Stomach (tissue), 19 donors: ENCODE data around the gene LALBA. TPM values are rescaled to one million over a fixed set of nuclear protein-coding genes. Genes with fewer than 3 reads are reported as not detected.

Source experiments
- DNase-seq, 2 donors: peaks; one replicate each; pipeline versions ENCODE4 v3.0.0 to v3.0.0-alpha.2; 2013 to 2019
- H3K27ac ChIP-seq, 5 donors: fragments of 200-600 bp in 4 of 5; sonication (generic) in 4 of 5; one replicate each; pipeline ENCODE4 v1.5.1; 2013 to 2019; ENCODE audit warnings: mild to moderate bottlenecking in 1 of 5, moderate library complexity in 1 of 5
- H3K27me3 ChIP-seq, 3 donors: fragments of 200-600 bp; sonication (generic); one replicate each; pipeline ENCODE4 v1.5.1; 2017 to 2019; ENCODE audit warnings: mixed run types in 1 of 3
- H3K36me3 ChIP-seq, 4 donors: fragments of 200-600 bp; sonication (generic); 1 replicate in 3 of 4; 2 replicates in 1 of 4; pipeline ENCODE4 v1.5.1; 2016 to 2019
- H3K4me1 ChIP-seq, 4 donors: fragments of 200-600 bp; sonication (generic); one replicate each; pipeline ENCODE4 v1.5.1; 2016 to 2019
- H3K4me3 ChIP-seq, 4 donors: fragments of 200-600 bp; sonication (generic) in 3 of 4; one replicate each; pipeline ENCODE4 v1.5.1; 2016 to 2019; ENCODE audit warnings: mild to moderate bottlenecking in 1 of 4
- H3K9me3 ChIP-seq, 4 donors: fragments of 200-600 bp; sonication (generic); one replicate each; pipeline ENCODE4 v1.5.1; 2016 to 2019
- CTCF ChIP-seq, 7 experiments: fragments of 450-650 bp in 4 of 7; fragments of 200-600 bp in 3 of 7; sonication (generic) in 3 of 7; IDR thresholded peaks; one replicate each; pipeline ENCODE4 v1.5.1; 2016 to 2019; ENCODE audit warnings: antibody characterized with exemption in 7 of 7, control low read depth in 2 of 7, mild to moderate bottlenecking in 1 of 7
- EP300 ChIP-seq: sonication (generic); formaldehyde crosslinking; IDR thresholded peaks from one replicate; pipeline ENCODE4 v1.6.1; 2017; ENCODE audit warnings: antibody characterized with exemption
- POLR2A ChIP-seq, 4 donors: fragments of 450-650 bp; IDR thresholded peaks; one replicate each; pipeline ENCODE4 v1.6.1; 2016; ENCODE audit warnings: antibody characterized with exemption in 4 of 4, control low read depth in 2 of 4, mild to moderate bottlenecking in 1 of 4, moderate library complexity in 1 of 4
- POLR2AphosphoS5 ChIP-seq, 3 donors: sonication (generic); formaldehyde crosslinking; IDR thresholded peaks; one replicate each; pipeline ENCODE4 v1.6.1; 2016; ENCODE audit warnings: antibody characterized with exemption in 3 of 3
- WGBS, 5 donors: extraction: QIAGEN DNeasy Blood & Tissue Kit in 3 of 5; methylation state at CpG; one replicate each; pipeline versions ENCODE4 v1.1.5 to v1.1.7; 2013 to 2018; 5-methylcytosine and 5-hydroxymethylcytosine counted together
- intact Hi-C: fragments of 100-400 bp; cut with DNase I; formaldehyde crosslinking; loops from one replicate; pipeline ENCODE4 v1.15.1; 2023; ENCODE audit warnings: low total_unique reads
- long read RNA-seq, 10 donors: transcript quantifications; one replicate each; lab custom pipeline, GENCODE V29; 2026
- polyA plus RNA-seq, 3 donors: library from polyadenylated mRNA; stranded (reverse); fragments of 200-250 nt; gene quantifications; one replicate each; pipeline ENCODE4 v1.2.3, GENCODE V29; 2013
- total RNA-seq, 5 donors: library from RNA; depleted of rRNA; stranded (reverse); fragments of >200 nt; gene quantifications; one replicate each; pipeline versions ENCODE4 v1.1.0 to v1.2.3, GENCODE V29; 2014 to 2016
- donor health status: healthy with polysubstance abuse.
- donor health status: Bipolar disorder and iron deficiency.
- donor health status: healthy.

Gene LALBA
- total RNA-seq: not detected
- not detected for polyA plus RNA-seq
- long read RNA-seq, donor 1: 0 reads
- long read RNA-seq, donor 2: 0 reads
- long read RNA-seq, donor 3: 0 reads
- long read RNA-seq, donor 4: 0 reads
- long read RNA-seq, donor 5: 0 reads
- long read RNA-seq, donor 6: 0 reads
- long read RNA-seq, donor 7: 0 reads
- long read RNA-seq, donor 8: 0 reads
- long read RNA-seq, donor 9: 0 reads
- long read RNA-seq, donor 10: 0 reads

- DNase-seq: no peak
- Histone ChIP-seq H3K36me3 (no peaks in the 10 kb centered on the region), H3K4me1 (no peaks in the 10 kb centered on the region), H3K4me3 (no peak within 1 kb of the TSS), H3K27ac (no peak within 1 kb of the TSS), H3K9me3 (no peaks in the 10 kb centered on the region), H3K27me3 (no peaks in the 10 kb centered on the region)
- 65 to 78% (median 66%) methylated on average over 1 of the region's 1 CpG for WGBS, 5 donors
- no peak for TF ChIP-seq CTCF (IDR thresholded peaks at IDR 0.05)
- TF ChIP-seq POLR2AphosphoS5 (IDR thresholded peaks at IDR 0.05): no peak
- intact Hi-C loops: no loop called here
These were observed at the start of gene LALBA for GRCh38 chr12:48569946-48570345. Gene LALBA (minus strand): TSS chr12:48570046. CDS start chr12:48570020, 26 bp downstream.

GRCh38 chr12:48618541-48618940 is 48.7 kb upstream of the LALBA start:
- 25 to 31% (median 26%) methylated on average over 7 of the region's 7 CpGs for WGBS, 5 donors
- H3K9me3 ChIP-seq: peaks cover 0 to 12% (median 8%) of the 10 kb centered on the region in 4 donors
- TF ChIP-seq CTCF (IDR thresholded peaks at IDR 0.05): peak in 5 of 7 experiments; percentile 76 to 97 (median 90)
- no peak for TF ChIP-seq POLR2AphosphoS5 (IDR thresholded peaks at IDR 0.05)
- no peak for TF ChIP-seq EP300
- no peak for TF ChIP-seq POLR2A (IDR thresholded peaks at IDR 0.05)
- no peak overlapping the region for H3K4me3 ChIP-seq
- peaks cover 0 to 18% (median 0%) of the 10 kb centered on the region in 3 donors for H3K27me3 ChIP-seq
- DNase-seq: peak; percentile 74 to 90
- no peaks in the 10 kb centered on the region for H3K4me1 ChIP-seq
- intact Hi-C loops: no loop called here
- no peak overlapping the region for H3K27ac ChIP-seq
- no peaks in the 10 kb centered on the region for H3K36me3 ChIP-seq

- Histone ChIP-seq H3K9me3 (peaks cover 0 to 33% (median 24%) of the 10 kb centered on the region in 4 donors), H3K27me3 (peaks cover 0 to 18% (median 0%) of the 10 kb centered on the region in 3 donors), H3K27ac (no peak overlapping the region), H3K4me1 (no peaks in the 10 kb centered on the region), H3K36me3 (no peaks in the 10 kb centered on the region), H3K4me3 (no peak overlapping the region)
- WGBS, 5 donors: 72 to 80% (median 74%) methylated on average over 4 of the region's 4 CpGs
- intact Hi-C loops: no loop called here
- DNase-seq: no peak
- TF ChIP-seq POLR2AphosphoS5 (IDR thresholded peaks at IDR 0.05): no peak
- TF ChIP-seq EP300: no peak
- no peak for TF ChIP-seq POLR2A (IDR thresholded peaks at IDR 0.05)
- TF ChIP-seq CTCF (IDR thresholded peaks at IDR 0.05): no peak
These were observed 45.8 kb upstream of the LALBA start for GRCh38 chr12:48615681-48616080.

- DNase-seq: no peak
- Histone ChIP-seq H3K27ac (no peak overlapping the region), H3K9me3 (peaks cover 0 to 49% (median 34%) of the 10 kb centered on the region in 4 donors), H3K4me1 (no peaks in the 10 kb centered on the region), H3K27me3 (peaks cover 0 to 12% (median 0%) of the 10 kb centered on the region in 3 donors), H3K36me3 (no peaks in the 10 kb centered on the region), H3K4me3 (no peak overlapping the region)
- intact Hi-C loops: no loop called here
- 59 to 82% (median 68%) methylated on average over 1 of the region's 1 CpG for WGBS, 5 donors
- TF ChIP-seq CTCF (IDR thresholded peaks at IDR 0.05): no peak
- TF ChIP-seq POLR2AphosphoS5 (IDR thresholded peaks at IDR 0.05): no peak
- TF ChIP-seq POLR2A (IDR thresholded peaks at IDR 0.05): no peak
- TF ChIP-seq EP300: no peak
These were observed 43.5 kb upstream of the LALBA start for GRCh38 chr12:48613321-48613720.
